Thoracic aorta (tissue), 2 donors: ENCODE measurements around the gene ADARB2. TPM values are rescaled to one million over a fixed set of nuclear protein-coding genes. Genes with fewer than 3 reads are reported as not detected.

ENCODE experiments used
- ATAC-seq: fragments of 150-250 bp; one replicate; pipeline ENCODE4 v1.8.0; 2017; ENCODE audit warnings: low read depth; ENCODE audit not compliant: insufficient number of reproducible peaks, low FRiP score
- DNase-seq: peaks from one replicate; pipeline ENCODE4 v3.0.0-alpha.2; 2020; ENCODE audit warnings: low spot score
- H3K27ac ChIP-seq, 2 donors: fragments of 200-600 bp; sonication (generic); 1 replicate in 1 of 2; 2 replicates in 1 of 2; pipeline ENCODE4 v1.5.1; 2016; ENCODE audit warnings: mild to moderate bottlenecking in 2 of 2, moderate library complexity in 2 of 2
- H3K27me3 ChIP-seq: fragments of 200-600 bp; sonication (generic); replicated peaks from 2 replicates; pipeline ENCODE4 v1.6.0; 2016; ENCODE audit warnings: mild to moderate bottlenecking; ENCODE audit not compliant: insufficient read depth
- H3K36me3 ChIP-seq: fragments of 200-600 bp; sonication (generic); one replicate; pipeline ENCODE4 v1.5.1; 2016
- H3K4me1 ChIP-seq, 2 donors: fragments of 200-600 bp; sonication (generic); 1 replicate in 1 of 2; 2 replicates in 1 of 2; pipeline versions ENCODE4 v1.5.1 to v1.6.0; 2016; ENCODE audit warnings: low read depth in 2 of 2, mild to moderate bottlenecking in 1 of 2; ENCODE audit not compliant: control insufficient read depth in 1 of 2
- H3K4me3 ChIP-seq: fragments of 200-600 bp; sonication (generic); 2 replicates; pipeline ENCODE4 v1.5.1; 2016; ENCODE audit warnings: mild to moderate bottlenecking
- H3K9me3 ChIP-seq: fragments of 200-600 bp; sonication (generic); 2 replicates; pipeline ENCODE4 v1.5.1; 2016
- CTCF ChIP-seq: fragments of 200-600 bp; sonication (generic); IDR thresholded peaks from one replicate; pipeline ENCODE4 v1.5.1; 2019; ENCODE audit warnings: antibody characterized with exemption
- total RNA-seq, 2 donors: library from RNA; depleted of rRNA; stranded (reverse); fragments of >200 nt; gene quantifications; one replicate each; pipeline versions ENCODE4 v1.1.0 to v1.2.3, GENCODE V29; 2016

Gene ADARB2
- total RNA-seq, 2 donors from 2014 or later: 0.71 to 3.1 TPM

GRCh38 chr10:1339396-1339795, 397.9 kb downstream of the ADARB2 start:
- ATAC-seq (no peak), DNase-seq (no peak)

GRCh38 chr10:1335642-1336041, 401.7 kb downstream of the ADARB2 start:
- no peaks in the 10 kb centered on the region for H3K9me3 ChIP-seq
- no peak overlapping the region for H3K4me3 ChIP-seq
- DNase-seq: no peak
- TF ChIP-seq CTCF: no peak
- no peak for ATAC-seq
- no peaks in the 10 kb centered on the region for H3K36me3 ChIP-seq
- H3K27me3 ChIP-seq: no peaks in the 10 kb centered on the region
- no peaks in the 10 kb centered on the region for H3K4me1 ChIP-seq
- no peak overlapping the region for H3K27ac ChIP-seq

More at GRCh38 chr10:1339396-1339795, 397.9 kb downstream of the ADARB2 start:
- Histone ChIP-seq H3K9me3 (no peaks in the 10 kb centered on the region), H3K4me1 (no peaks in the 10 kb centered on the region), H3K36me3 (no peaks in the 10 kb centered on the region), H3K27ac (no peak overlapping the region), H3K27me3 (no peaks in the 10 kb centered on the region), H3K4me3 (no peak overlapping the region)
- TF ChIP-seq CTCF: no peak

GRCh38 chr10:1333981-1334380, 403.3 kb downstream of the ADARB2 start:
- Histone ChIP-seq H3K27me3 (no peaks in the 10 kb centered on the region), H3K27ac (no peak overlapping the region), H3K4me1 (no peaks in the 10 kb centered on the region), H3K9me3 (no peaks in the 10 kb centered on the region), H3K4me3 (no peak overlapping the region), H3K36me3 (no peaks in the 10 kb centered on the region)
- ATAC-seq: no peak
- no peak for TF ChIP-seq CTCF
- DNase-seq: no peak

- no peaks in the 10 kb centered on the region for H3K4me1 ChIP-seq
- no peak overlapping the region for H3K27ac ChIP-seq
- no peak overlapping the region for H3K4me3 ChIP-seq
- H3K36me3 ChIP-seq: no peaks in the 10 kb centered on the region
- DNase-seq (no peak), ATAC-seq (no peak)
- H3K27me3 ChIP-seq: no peaks in the 10 kb centered on the region
- no peak for TF ChIP-seq CTCF
- H3K9me3 ChIP-seq: no peaks in the 10 kb centered on the region
These were observed 405.8 kb downstream of the ADARB2 start for GRCh38 chr10:1331560-1331959.

- Histone ChIP-seq H3K27me3 (no peaks in the 10 kb centered on the region), H3K4me1 (no peaks in the 10 kb centered on the region), H3K27ac (no peak overlapping the region), H3K9me3 (no peaks in the 10 kb centered on the region), H3K36me3 (no peaks in the 10 kb centered on the region), H3K4me3 (no peak overlapping the region)
- DNase-seq: no peak
- TF ChIP-seq CTCF: no peak
- ATAC-seq: no peak
These were observed 407.7 kb downstream of the ADARB2 start for GRCh38 chr10:1329622-1330021.
